Inflammatory macrophage treated with lipopolysaccharide for 1 hour (primary cell): Measurements from ENCODE around the gene ANKRD35.

Experiments used
- DNase-seq, 2 donors: peaks; one replicate each; pipeline ENCODE4 v3.0.0-alpha.2; 2020 to 2022

ANKRD35 gene

GRCh38 chr1:145895471-145895870 lies 9.8 kb upstream of the ANKRD35 start:
- DNase-seq, result no peak

- DNase-seq, result no peak
Observed at GRCh38 chr1:145893306-145894055, 7.8 kb upstream of the ANKRD35 start.

- DNase-seq, result no peak
Observed at GRCh38 chr1:145892486-145893087, 6.9 kb upstream of the ANKRD35 start.

- peak; percentile 55 to 81 for DNase-seq
Observed at GRCh38 chr1:145891587-145892485, 6.2 kb upstream of the ANKRD35 start.

- no peak for DNase-seq
Observed at GRCh38 chr1:145891143-145891542, 5.5 kb upstream of the ANKRD35 start.

- DNase-seq, result no peak
Observed at GRCh38 chr1:145889722-145890121, 4.1 kb upstream of the ANKRD35 start.

GRCh38 chr1:145887631-145888030 lies 2.0 kb upstream of the ANKRD35 start:
- DNase-seq, result no peak

GRCh38 chr1:145886816-145887215 lies 1.1 kb upstream of the ANKRD35 start:
- no peak for DNase-seq

- no peak for DNase-seq
Observed at GRCh38 chr1:145886390-145886789, 724 bp upstream of the ANKRD35 start.

GRCh38 chr1:145884675-145885074 lies 991 bp downstream of the ANKRD35 start:
- DNase-seq, result no peak

GRCh38 chr1:145879775-145880174 lies 5.9 kb downstream of the ANKRD35 start:
- no peak for DNase-seq

GRCh38 chr1:145878724-145879123 lies 6.9 kb downstream of the ANKRD35 start:
- peak in 1 of 2 donors; percentile 13 for DNase-seq

- no peak for DNase-seq
Observed at GRCh38 chr1:145877923-145878486, 7.7 kb downstream of the ANKRD35 start.

- DNase-seq, result no peak
Observed at GRCh38 chr1:145874646-145875045, 11.0 kb downstream of the ANKRD35 start.

- peak; percentile 43 to 61 for DNase-seq
Observed at GRCh38 chr1:145871994-145872924, 13.4 kb downstream of the ANKRD35 start.

GRCh38 chr1:145868232-145868631 lies 17.4 kb downstream of the ANKRD35 start:
- no peak for DNase-seq

GRCh38 chr1:145863282-145864018 lies 22.2 kb downstream of the ANKRD35 start:
- DNase-seq, result no peak

GRCh38 chr1:145859491-145860023 lies 26.1 kb downstream of the ANKRD35 start:
- peak; percentile 81 to 82 for DNase-seq

GRCh38 chr1:145858901-145859490 lies 26.7 kb downstream of the ANKRD35 start, which contains the start of gene PIAS3:
TSS of gene PIAS3 (minus strand) at chr1:145859081. CDS start at chr1:145858990, 91 bp downstream.
- peak; percentile 89 to 91 for DNase-seq

- DNase-seq, result peak; percentile 25 to 34
Observed at GRCh38 chr1:145858238-145858900, 27.3 kb downstream of the ANKRD35 start.
